GM18507 (cell line): ENCODE data around the gene CHM.
A peak's percentile ranks its signal among the peaks of the same experiment; 100 is the strongest.
"Not testable (repeated sequence)": the region's sequence is repeated elsewhere in the genome, so short reads cannot be mapped to it uniquely, and the experiment has no call there.

ENCODE experiments used
- DNase-seq: peaks from one replicate; pipeline ENCODE4 v3.0.0; 2011; ENCODE audit warnings: low read depth; ENCODE audit not compliant: insufficient read length; ENCODE audit errors: extremely low spot score
- FAIRE-seq: peaks from 2 replicates; lab custom pipeline; 2011; peaks lifted over from hg19 to GRCh38; lab: Jason Lieb, UNC

Gene CHM

GRCh38 chrX:86002076-86002896 lies 45.1 kb downstream of the CHM start:
- no peak for DNase-seq
- FAIRE-seq: peak; percentile 18

GRCh38 chrX:85998954-85999353 lies 48.4 kb downstream of the CHM start:
- FAIRE-seq: no peak

GRCh38 chrX:85996555-85996954 lies 50.8 kb downstream of the CHM start:
- FAIRE-seq: no peak
- DNase-seq: no peak

More at GRCh38 chrX:85998954-85999353, 48.4 kb downstream of the CHM start:
- DNase-seq: no peak

GRCh38 chrX:85995641-85996040 lies 51.7 kb downstream of the CHM start:
- DNase-seq (no peak), FAIRE-seq (no peak)

GRCh38 chrX:85994797-85995196 lies 52.6 kb downstream of the CHM start:
- DNase-seq: no peak
- FAIRE-seq: no peak

- DNase-seq: no peak
- FAIRE-seq: no peak
These were observed 53.1 kb downstream of the CHM start for GRCh38 chrX:85994228-85994627.

- DNase-seq (no peak), FAIRE-seq (no peak)
These were observed 53.7 kb downstream of the CHM start for GRCh38 chrX:85993539-85994197.

GRCh38 chrX:85992811-85993229 lies 54.5 kb downstream of the CHM start:
- no peak for DNase-seq
- no peak for FAIRE-seq

GRCh38 chrX:85988353-85988752 lies 59.0 kb downstream of the CHM start:
- FAIRE-seq: no peak
- no peak for DNase-seq

GRCh38 chrX:85980286-85980685 lies 67.1 kb downstream of the CHM start:
- DNase-seq (no peak), FAIRE-seq (no peak)

- FAIRE-seq (peak; percentile 93), DNase-seq (no peak)
These were observed 70.1 kb downstream of the CHM start for GRCh38 chrX:85977218-85977617.

- FAIRE-seq, DNase-seq: not testable (repeated sequence)
These were observed 75.0 kb downstream of the CHM start for GRCh38 chrX:85972351-85972750.

- DNase-seq (no peak), FAIRE-seq (no peak)
These were observed 82.6 kb downstream of the CHM start for GRCh38 chrX:85964744-85965143.

GRCh38 chrX:85963736-85964135 lies 83.6 kb downstream of the CHM start:
- FAIRE-seq (no peak), DNase-seq (no peak)

- no peak for FAIRE-seq
- no peak for DNase-seq
These were observed 91.8 kb downstream of the CHM start for GRCh38 chrX:85955510-85955909.

- not testable (repeated sequence) for DNase-seq, FAIRE-seq
These were observed 102.6 kb downstream of the CHM start for GRCh38 chrX:85944751-85945150.

GRCh38 chrX:85941275-85941674 lies 106.1 kb downstream of the CHM start:
- DNase-seq (no peak), FAIRE-seq (no peak)

GRCh38 chrX:85939942-85940341 lies 107.4 kb downstream of the CHM start:
- FAIRE-seq, DNase-seq: not testable (repeated sequence)

GRCh38 chrX:85934399-85934798 lies 113.0 kb downstream of the CHM start:
- FAIRE-seq, DNase-seq: not testable (repeated sequence)

GRCh38 chrX:85930099-85930498 lies 117.3 kb downstream of the CHM start:
- DNase-seq (no peak), FAIRE-seq (no peak)

- DNase-seq (no peak), FAIRE-seq (no peak)
These were observed 118.8 kb downstream of the CHM start for GRCh38 chrX:85928606-85929005.
